SU-DHL-6 (cell line): ENCODE measurements around the gene C11orf58.

Experiments used
- EZH2phosphoT487 ChIP-seq: fragments of 200-600 bp; sonication (generic), shearing (Covaris generic); conservative IDR thresholded peaks from 2 replicates; pipeline ENCODE4 v1.6.1; 2018; ENCODE audit warnings: mild to moderate bottlenecking, antibody characterized with exemption, low read length, moderate library complexity, mixed read lengths
- TF ChIP-seq, protein P1 (sequence below): fragments of 200-600 bp; sonication (generic); IDR thresholded peaks from one replicate; pipeline ENCODE4 v1.5.1; 2017; ENCODE audit warnings: antibody characterized with exemption, mild to moderate bottlenecking, low read length, moderate library complexity; ENCODE audit not compliant: insufficient read depth, poor library complexity, severe bottlenecking

- TF ChIP-seq, protein P1, sequence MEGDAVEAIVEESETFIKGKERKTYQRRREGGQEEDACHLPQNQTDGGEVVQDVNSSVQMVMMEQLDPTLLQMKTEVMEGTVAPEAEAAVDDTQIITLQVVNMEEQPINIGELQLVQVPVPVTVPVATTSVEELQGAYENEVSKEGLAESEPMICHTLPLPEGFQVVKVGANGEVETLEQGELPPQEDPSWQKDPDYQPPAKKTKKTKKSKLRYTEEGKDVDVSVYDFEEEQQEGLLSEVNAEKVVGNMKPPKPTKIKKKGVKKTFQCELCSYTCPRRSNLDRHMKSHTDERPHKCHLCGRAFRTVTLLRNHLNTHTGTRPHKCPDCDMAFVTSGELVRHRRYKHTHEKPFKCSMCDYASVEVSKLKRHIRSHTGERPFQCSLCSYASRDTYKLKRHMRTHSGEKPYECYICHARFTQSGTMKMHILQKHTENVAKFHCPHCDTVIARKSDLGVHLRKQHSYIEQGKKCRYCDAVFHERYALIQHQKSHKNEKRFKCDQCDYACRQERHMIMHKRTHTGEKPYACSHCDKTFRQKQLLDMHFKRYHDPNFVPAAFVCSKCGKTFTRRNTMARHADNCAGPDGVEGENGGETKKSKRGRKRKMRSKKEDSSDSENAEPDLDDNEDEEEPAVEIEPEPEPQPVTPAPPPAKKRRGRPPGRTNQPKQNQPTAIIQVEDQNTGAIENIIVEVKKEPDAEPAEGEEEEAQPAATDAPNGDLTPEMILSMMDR = no peak
- no peak for TF ChIP-seq EZH2phosphoT487
Observed at GRCh38 chr11:16780698-16781550, 42.5 kb downstream of the C11orf58 start.
